Endodermal cell (in vitro differentiated cells): Measurements from ENCODE around the gene MPP3. TPM values are rescaled to one million over a fixed set of nuclear protein-coding genes. Genes with fewer than 3 reads are reported as not detected.
A peak's percentile ranks its signal among the peaks of the same experiment; 100 is the strongest.

Experiments used
- DNase-seq: peaks from one replicate; pipeline ENCODE4 v3.0.0-alpha.2; 2017
- H3K27ac ChIP-seq: 2 replicates; pipeline ENCODE4 v1.5.1; 2013; ENCODE audit warnings: mild to moderate bottlenecking, low read depth, low read length, moderate library complexity
- H3K27me3 ChIP-seq: 2 replicates; pipeline ENCODE4 v1.6.1; 2013; ENCODE audit warnings: mild to moderate bottlenecking, low read length, moderate library complexity; ENCODE audit not compliant: insufficient read depth, control insufficient read depth, poor library complexity, severe bottlenecking
- H3K36me3 ChIP-seq: 2 replicates; pipeline ENCODE4 v1.7.0; 2013; ENCODE audit warnings: mild to moderate bottlenecking, low read length, moderate library complexity; ENCODE audit not compliant: control insufficient read depth, insufficient read depth
- H3K4me1 ChIP-seq: one replicate; pipeline ENCODE4 v1.7.0; 2013; ENCODE audit warnings: low read length; ENCODE audit not compliant: control insufficient read depth, insufficient read depth
- H3K4me3 ChIP-seq: 2 replicates; pipeline ENCODE4 v1.5.1; 2013; ENCODE audit warnings: mild to moderate bottlenecking, low read length, moderate library complexity
- H3K9ac ChIP-seq: 2 replicates; pipeline ENCODE4 v1.6.1; 2013; ENCODE audit warnings: mild to moderate bottlenecking, low read length, moderate library complexity; ENCODE audit not compliant: poor library complexity, severe bottlenecking; ENCODE audit errors: extremely low read depth
- H3K9me3 ChIP-seq: 2 replicates; pipeline ENCODE4 v1.6.1; 2013; ENCODE audit warnings: mild to moderate bottlenecking, low read length, moderate library complexity; ENCODE audit not compliant: control insufficient read depth
- H3K27ac Mint-ChIP-seq: 2 replicates; pipeline ENCODE4 v1.8.0; 2020; ENCODE audit warnings: mixed read lengths
- H3K27me3 Mint-ChIP-seq: 2 replicates; pipeline ENCODE4 v1.8.0; 2021; ENCODE audit warnings: mild to moderate bottlenecking, mixed read lengths; ENCODE audit not compliant: insufficient read depth
- H3K36me3 Mint-ChIP-seq: 2 replicates; pipeline ENCODE4 v1.8.0; 2020; ENCODE audit warnings: low read depth, mixed read lengths
- H3K4me1 Mint-ChIP-seq: 2 replicates; pipeline ENCODE4 v1.8.0; 2020; ENCODE audit warnings: mixed read lengths
- H3K4me3 Mint-ChIP-seq: 2 replicates; pipeline ENCODE4 v1.8.0; 2020; ENCODE audit warnings: mild to moderate bottlenecking, moderate library complexity, mixed read lengths
- H3K9me3 Mint-ChIP-seq: 2 replicates; pipeline ENCODE4 v1.8.0; 2020; ENCODE audit warnings: mild to moderate bottlenecking, mixed read lengths
- CTCF ChIP-seq: fragments of 200-600 bp; sonication (generic); conservative IDR thresholded peaks from 2 replicates; pipeline ENCODE4 v1.5.0; 2021; ENCODE audit warnings: antibody characterized with exemption, mild to moderate bottlenecking
- WGBS, 2 experiments: methylation state at CpG; one replicate each; pipeline versions ENCODE4 v1.1.5 to v1.1.7; 2013; ENCODE audit warnings: missing lambda C conversion rate in 2 of 2, mixed read lengths in 1 of 2; ENCODE audit not compliant: insufficient coverage in 1 of 2, insufficient read length in 1 of 2; 5-methylcytosine and 5-hydroxymethylcytosine counted together
- total RNA-seq, 2 donors: library from RNA; stranded (reverse); fragmentation: NEBNext Ultra II Directional in 1 of 2; extraction: Animal tissue kit (Norgen Biotek cat#: 25700) in 1 of 2; gene quantifications; 2 replicates in 1 of 2; 3 replicates in 1 of 2; pipeline ENCODE4 v1.2.1, GENCODE V29; 2021

The MPP3 gene
- total RNA-seq, 2 donors from 2014 or later = 5.8 to 6.8 TPM

- Histone ChIP-seq H3K27ac (no peak overlapping the region), H3K9ac (no peak overlapping the region), H3K4me1 (no peaks in the 10 kb centered on the region), H3K36me3 (no peaks in the 10 kb centered on the region), H3K27me3 (no peaks in the 10 kb centered on the region), H3K9me3 (no peaks in the 10 kb centered on the region), H3K4me3 (no peak overlapping the region)
- no peak overlapping the region for H3K4me3 Mint-ChIP-seq
- no peak for DNase-seq
- H3K9me3 Mint-ChIP-seq = no peaks in the 10 kb centered on the region
- no peaks in the 10 kb centered on the region for H3K27me3 Mint-ChIP-seq
- no peak overlapping the region for H3K27ac Mint-ChIP-seq
- H3K36me3 Mint-ChIP-seq = peaks cover 5% of the 10 kb centered on the region
- TF ChIP-seq CTCF = no peak
- H3K4me1 Mint-ChIP-seq = peaks cover 2% of the 10 kb centered on the region
Measured at GRCh38 chr17:43805117-43805516, 27.8 kb downstream of the MPP3 start.

DNA sequence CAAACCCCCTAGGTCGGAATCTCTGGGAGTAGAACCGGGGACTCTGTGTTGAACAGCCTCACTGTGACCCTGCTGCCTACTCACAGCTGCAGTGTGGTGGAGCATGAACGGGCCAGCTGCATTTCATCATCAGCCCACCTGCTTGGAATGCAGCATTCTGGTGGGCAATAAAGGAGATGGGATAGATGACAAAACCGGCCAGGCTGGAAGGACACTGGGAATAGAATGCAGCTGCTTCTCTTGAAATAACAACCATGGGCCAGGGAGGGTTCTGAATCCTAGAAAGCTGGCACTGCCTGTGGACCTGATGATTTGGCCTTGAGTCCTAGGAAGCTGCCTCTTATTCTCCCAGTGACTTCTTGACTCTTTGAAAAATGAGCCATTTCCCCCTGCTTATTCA, 29.2 kb downstream of the MPP3 start:
- Mint-ChIP-seq H3K9me3 (peaks cover 2% of the 10 kb centered on the region), H3K36me3 (peaks cover 6% of the 10 kb centered on the region), H3K27me3 (no peaks in the 10 kb centered on the region), H3K4me3 (no peak overlapping the region), H3K27ac (no peak overlapping the region), H3K4me1 (peaks cover 2% of the 10 kb centered on the region)
- no peak overlapping the region for H3K27ac ChIP-seq
- H3K36me3 ChIP-seq = no peaks in the 10 kb centered on the region
- DNase-seq = peak; percentile 70
- WGBS, 2 experiments = 21 to 63% methylated on average over 1 to 4 of the region's 4 CpGs
- no peak overlapping the region for H3K9ac ChIP-seq
- no peaks in the 10 kb centered on the region for H3K27me3 ChIP-seq
- H3K4me1 ChIP-seq = no peaks in the 10 kb centered on the region
- no peak overlapping the region for H3K4me3 ChIP-seq
- no peak for TF ChIP-seq CTCF
- peaks cover 4% of the 10 kb centered on the region for H3K9me3 ChIP-seq

- no peaks in the 10 kb centered on the region for H3K36me3 ChIP-seq
- H3K4me3 Mint-ChIP-seq = no peak overlapping the region
- H3K4me3 ChIP-seq = no peak overlapping the region
- 100% methylated on average over 1 to 2 of the region's 3 CpGs for WGBS, 2 experiments
- peaks cover 17% of the 10 kb centered on the region for H3K9me3 Mint-ChIP-seq
- peaks cover under 1% of the 10 kb centered on the region for H3K27me3 Mint-ChIP-seq
- peaks cover 2% of the 10 kb centered on the region for H3K4me1 Mint-ChIP-seq
- no peak overlapping the region for H3K9ac ChIP-seq
- no peak for DNase-seq
- no peak overlapping the region for H3K27ac Mint-ChIP-seq
- TF ChIP-seq CTCF = no peak
- peaks cover 8% of the 10 kb centered on the region for H3K36me3 Mint-ChIP-seq
- H3K27me3 ChIP-seq = no peaks in the 10 kb centered on the region
- no peak overlapping the region for H3K27ac ChIP-seq
- peaks cover 5% of the 10 kb centered on the region for H3K9me3 ChIP-seq
- H3K4me1 ChIP-seq = no peaks in the 10 kb centered on the region
Measured at GRCh38 chr17:43801844-43802243, 31.1 kb downstream of the MPP3 start.
